GM18511 (cell line): ENCODE measurements around the gene ROBO3.

Source experiments
- ATAC-seq: cut with Tn5 transposase; IDR thresholded peaks from one replicate; pipeline ENCODE4 v1.9.1; 2021; ENCODE audit warnings: mild to moderate bottlenecking, moderate library complexity; ENCODE audit not compliant: unreplicated experiment

ROBO3 gene

DNA sequence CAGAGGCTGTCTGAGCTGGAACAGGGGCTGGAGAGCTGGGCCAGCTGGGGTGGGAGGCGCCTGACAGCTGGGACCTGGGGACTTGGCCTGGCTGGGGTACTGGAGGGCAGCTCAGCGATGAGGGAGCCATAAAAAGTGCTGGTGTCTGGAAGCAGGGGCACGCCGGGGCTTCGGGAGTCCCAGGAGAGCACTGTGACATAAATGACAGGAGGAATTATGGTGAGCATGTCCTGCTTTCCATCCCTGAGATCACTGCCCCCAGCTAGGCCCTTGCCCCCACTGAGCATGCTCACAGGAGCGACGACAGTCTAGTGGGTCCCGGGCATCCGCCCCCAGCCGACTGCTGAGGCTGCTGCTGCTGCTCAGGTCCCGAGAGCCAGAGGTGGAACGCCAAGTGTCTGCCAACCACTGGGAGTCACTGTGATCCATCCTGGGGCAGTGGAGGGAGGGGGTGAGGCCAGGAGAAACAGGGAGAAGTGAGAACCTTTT, 26.2 kb downstream of the ROBO3 start:
- ATAC-seq = no peak

DNA sequence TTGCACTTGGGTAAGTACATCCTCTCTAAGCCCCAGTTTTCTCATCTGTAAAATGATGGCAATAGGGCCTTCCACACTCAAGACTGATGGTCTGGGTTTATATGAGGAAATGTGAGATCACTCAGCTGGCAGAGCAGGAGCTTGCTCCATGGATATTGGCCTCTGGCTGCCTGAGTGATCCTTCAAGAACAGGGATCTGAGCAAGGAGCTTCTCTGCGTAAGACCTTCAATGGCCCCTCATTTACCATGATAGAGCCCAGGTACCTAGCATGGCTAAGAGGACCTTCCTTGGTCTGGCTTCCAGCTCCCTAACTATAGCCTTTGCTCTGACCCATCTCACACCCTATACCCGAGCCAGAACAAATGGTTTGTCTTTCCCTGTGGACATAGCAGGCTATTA, 26.9 kb downstream of the ROBO3 start:
- ATAC-seq = no peak

DNA sequence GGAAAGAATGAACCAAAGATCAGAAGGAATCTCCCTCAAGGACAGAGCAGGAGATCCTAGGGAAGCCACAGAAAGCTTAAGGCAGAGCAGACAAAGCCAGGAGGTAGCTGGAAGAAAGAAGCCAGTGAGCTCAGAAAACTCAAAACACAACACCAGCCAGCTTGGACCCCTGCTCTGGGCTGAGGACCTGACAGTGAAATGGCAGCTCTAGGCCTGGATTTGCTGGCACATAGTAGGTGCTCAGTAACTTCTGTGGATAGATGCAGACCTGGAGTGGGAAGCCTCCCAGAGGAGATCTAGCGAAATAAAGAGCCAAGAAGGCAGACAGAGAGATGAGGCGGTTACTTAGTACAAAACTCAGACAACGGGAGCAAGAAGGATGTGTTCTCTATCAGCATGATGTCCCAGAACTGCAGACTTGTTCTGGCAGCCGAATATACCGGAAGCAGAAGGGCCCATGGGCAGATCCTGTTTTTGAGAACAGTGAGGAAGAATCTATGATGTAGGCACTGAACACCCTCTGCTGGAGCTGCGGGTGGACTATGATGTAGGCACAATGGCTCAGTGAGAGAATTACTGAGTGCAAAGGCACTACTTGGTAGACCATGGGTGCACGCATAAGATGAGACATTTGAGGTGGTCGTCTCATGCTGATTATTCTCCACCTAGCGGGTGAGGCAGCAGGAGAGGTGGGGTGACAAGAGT, 27.7 kb downstream of the ROBO3 start:
- no peak for ATAC-seq

DNA sequence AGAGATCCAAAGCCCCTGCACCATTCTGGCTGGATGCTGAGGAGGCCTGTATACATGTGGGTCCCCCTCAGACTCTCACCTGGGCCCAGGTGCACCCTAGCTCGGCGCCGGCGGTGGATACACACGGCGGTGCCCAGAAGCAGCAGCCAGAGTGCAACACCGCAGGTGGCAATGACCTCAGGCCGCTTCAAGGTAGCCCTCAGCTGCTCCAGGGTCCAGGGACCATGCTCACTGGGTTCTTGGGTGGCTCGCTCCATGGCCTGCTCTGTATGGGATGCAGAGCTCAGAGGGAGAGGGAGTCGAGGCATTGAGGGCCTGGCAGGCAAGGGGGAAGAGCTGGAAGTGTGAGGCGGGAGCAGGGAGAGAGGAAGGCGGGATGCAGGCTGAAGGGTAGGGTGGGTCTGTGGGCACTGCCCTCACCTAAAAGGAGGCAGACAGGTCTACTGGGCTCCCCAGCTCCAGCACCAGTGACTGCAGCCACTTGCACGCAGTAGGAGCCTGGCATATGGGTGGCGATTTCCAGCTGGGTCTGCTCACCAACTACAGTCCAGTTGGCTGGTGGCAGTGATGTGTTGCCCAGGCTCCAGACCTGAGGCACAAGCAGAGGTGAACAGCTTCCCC, 28.7 kb downstream of the ROBO3 start:
- ATAC-seq = no peak

DNA sequence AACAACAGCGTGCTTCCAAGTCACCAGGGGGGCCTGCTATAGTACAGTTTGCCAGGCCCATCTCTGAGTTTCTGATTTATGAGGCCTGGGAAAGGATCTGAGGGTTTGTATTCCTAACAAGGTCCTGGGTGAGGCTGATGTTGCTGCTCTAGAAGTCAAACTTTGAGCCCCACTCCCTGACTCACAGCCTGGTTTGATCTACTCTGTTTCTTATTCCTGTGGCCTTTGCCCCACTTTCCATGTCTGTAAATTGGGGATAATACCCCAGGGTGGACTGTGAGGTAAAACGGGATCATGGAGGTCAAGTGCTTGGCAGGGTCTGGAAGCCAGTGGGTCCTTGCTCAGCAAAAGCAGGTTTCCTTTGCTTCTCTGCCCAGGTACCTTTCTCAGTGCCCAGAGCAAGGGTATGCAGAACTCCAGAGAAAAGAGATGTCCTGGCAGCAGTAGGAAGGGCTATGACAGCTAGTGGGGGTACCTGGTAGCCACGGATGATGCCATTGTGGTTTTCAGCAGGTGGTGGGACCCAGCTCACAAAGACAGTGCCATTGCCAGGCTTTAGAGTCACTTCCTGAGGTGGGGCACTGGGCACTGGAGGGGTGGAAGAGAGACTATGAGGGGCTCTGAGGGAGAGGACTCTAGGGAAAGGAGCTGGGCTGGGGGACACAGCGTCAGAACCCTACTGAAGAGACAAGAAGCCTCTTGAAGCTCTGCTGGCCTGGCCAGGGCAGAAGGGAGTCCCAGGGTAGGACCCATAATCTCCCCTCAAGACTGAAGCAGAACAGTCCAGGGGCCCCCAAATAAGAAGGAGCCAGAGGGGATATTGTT, 29.6 kb downstream of the ROBO3 start:
- no peak for ATAC-seq

DNA sequence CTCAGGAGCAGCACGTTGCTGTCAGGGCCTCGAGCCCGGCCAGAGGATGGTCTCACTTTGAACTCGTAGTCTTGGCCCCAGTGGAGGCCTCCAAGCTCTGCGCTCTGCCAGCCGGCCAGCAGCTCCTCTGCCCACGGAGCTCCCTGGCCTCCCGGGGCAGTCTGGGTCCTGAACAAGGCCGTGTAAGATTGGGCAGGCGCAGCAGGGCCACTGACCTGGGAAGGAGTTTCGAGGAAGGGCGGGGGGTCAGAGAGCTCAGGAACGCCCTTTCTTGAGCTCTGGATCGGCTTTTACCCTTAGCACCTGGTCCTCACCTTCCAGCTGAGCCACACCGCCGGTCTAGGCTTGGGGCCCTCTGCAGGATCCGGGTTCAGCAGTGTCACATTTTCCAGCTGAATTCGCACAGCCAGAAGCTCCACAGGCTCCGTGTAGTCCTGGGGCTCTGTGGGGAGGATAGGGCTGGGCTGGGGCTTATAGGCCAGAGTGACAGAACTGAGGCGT, 30.3 kb downstream of the ROBO3 start:
- no peak for ATAC-seq

GRCh38 chr11:124896071-124896750, 31.0 kb downstream of the ROBO3 start:
- ATAC-seq = no peak

DNA sequence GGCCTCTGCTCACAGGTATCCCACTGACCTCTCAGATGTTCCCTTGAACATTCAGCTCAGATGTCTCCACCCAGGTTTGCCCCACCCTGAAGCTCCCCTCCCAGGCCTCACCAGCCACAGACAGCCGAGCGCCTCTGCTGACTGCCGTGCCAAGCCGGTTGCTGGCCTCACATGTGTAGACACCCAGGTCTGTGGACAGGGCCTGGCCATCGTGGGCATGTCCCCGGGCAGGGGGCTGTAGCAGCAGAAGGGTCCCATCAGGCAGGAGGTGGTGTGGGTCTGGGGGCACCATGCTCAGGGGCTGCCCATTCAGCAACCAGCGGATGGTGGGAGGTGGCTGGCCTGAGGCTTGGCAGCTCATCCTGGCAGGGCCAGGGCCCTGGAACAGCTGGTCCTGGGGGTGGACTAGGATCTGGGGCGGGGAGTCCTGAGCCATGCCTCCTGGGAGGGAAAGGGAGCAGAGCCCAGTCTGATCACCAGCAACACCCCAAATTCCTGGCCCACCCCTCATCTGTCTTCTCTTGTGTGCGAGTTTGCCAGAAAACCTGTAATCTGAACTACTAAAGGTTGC, 31.7 kb downstream of the ROBO3 start:
- ATAC-seq = no peak

GRCh38 chr11:124897674-124898262, 32.5 kb downstream of the ROBO3 start, which contains the start of gene ROBO4:
ROBO4 (minus strand) TSS chr11:124897865; CDS start chr11:124897795, 70 bp downstream.
- no peak for ATAC-seq

GRCh38 chr11:124898263-124898680, 33.0 kb downstream of the ROBO3 start:
- no peak for ATAC-seq

DNA sequence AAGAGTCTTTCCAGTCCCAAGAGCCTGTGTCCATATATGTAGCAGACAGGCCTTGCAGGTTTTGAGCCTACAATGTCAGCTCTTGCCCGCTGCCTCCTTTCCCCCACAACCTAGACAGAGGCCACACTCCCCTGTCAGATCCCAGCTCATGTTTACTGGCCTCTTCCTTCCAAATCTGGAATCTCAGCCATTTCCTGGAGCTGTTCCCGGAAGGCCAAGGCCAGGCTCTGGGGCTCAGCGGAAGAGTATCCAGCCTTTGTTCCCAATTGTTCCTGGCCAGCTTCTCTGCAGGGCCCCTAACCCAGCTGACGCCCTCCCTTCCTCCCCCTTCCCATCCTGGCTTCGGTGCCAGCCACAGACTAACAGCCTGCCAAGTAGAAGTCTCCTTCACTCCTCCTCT, 33.5 kb downstream of the ROBO3 start:
- no peak for ATAC-seq

- ATAC-seq = no peak
These were observed 34.3 kb downstream of the ROBO3 start for GRCh38 chr11:124899383-124900145.

GRCh38 chr11:124900464-124900863, 35.2 kb downstream of the ROBO3 start:
- no peak for ATAC-seq

- no peak for ATAC-seq
These were observed 37.4 kb downstream of the ROBO3 start for GRCh38 chr11:124902616-124903015.

DNA sequence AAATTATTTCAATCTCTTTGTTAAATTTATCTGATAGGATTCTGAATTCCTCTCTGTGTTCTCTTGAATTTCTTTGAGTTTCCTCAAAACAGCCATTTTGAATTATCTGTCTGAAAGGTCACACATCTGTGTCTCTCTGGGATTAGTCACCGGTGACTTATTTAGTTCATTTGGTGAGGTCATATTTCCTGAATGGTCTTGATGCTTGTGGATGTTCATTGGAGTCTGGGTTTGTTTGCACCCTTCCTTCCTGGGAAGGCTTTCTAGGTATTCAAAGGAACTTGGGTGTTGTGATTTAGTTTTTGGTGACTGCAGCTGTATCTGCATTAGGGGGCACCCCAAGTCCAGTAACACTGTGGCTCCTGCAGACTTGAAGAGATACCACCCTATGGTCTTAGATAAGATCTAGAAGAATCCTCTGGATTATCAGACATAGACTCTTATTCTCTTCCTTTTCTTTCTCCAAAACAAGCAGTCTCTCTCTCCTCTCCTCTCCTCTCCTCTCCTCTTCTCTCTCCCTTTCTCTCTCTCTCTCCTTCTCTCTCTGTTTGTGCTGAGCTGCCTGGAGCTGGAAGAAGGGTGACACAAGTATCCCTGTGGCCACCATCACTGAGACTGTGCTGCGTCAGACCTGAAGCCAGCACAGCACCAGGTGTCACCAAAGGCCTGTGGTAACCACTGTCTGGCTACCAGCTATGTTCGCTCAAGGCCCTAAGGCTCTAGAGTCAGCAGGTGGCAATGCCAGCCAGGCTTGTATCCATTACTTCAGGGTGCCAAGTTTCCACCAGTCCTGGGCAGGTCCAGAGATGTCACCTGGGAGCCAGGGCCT, 50.5 kb downstream of the ROBO3 start:
- ATAC-seq = no peak

- ATAC-seq = no peak
These were observed 51.1 kb downstream of the ROBO3 start for GRCh38 chr11:124916370-124916710.

DNA sequence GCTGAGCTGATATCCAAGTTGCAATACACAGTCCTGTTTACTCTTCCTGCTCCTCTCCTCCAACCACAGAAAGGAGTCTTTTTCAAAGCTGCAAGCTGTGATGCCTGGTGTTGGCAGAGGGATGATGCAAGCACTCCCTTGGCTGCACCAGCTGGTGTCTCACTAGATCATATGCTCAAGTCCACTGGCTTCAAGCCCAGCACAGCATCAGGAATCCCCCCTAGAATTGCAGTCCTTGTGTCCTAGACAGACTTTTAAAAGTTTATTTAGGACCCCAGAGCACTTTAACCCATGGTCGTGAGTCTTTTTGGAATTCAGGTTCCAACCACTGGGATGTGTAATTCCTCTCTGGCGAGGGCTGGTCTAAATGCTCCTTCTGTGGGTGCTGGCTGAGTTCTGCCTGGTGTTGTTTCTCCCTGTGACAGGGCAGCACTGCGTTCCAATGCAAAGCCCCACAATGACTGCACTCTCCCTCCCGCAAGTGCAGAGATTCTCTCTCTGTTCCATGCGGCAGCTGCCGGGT, 51.9 kb downstream of the ROBO3 start:
- ATAC-seq = no peak

GRCh38 chr11:124918950-124919349, 53.7 kb downstream of the ROBO3 start, which contains the start of gene HEPN1:
HEPN1 (plus strand) TSS chr11:124919250.
- no peak for ATAC-seq
